M059J (cell line): ENCODE data around the gene AATK. TPM values are rescaled to one million over a fixed set of nuclear protein-coding genes. Genes with fewer than 3 reads are reported as not detected.
"Not testable (repeated sequence)": the region's sequence is repeated elsewhere in the genome, so short reads cannot be mapped to it uniquely, and the experiment has no call there.

ENCODE experiments used
- DNase-seq: peaks from one replicate; pipeline ENCODE4 v3.0.0-alpha.2; 2012; ENCODE audit warnings: low read depth
- total RNA-seq: library from RNA; depleted of rRNA; stranded (reverse); fragments of >200 nt; shearing (Covaris generic); gene quantifications from 2 replicates; pipeline ENCODE4 v1.2.3, GENCODE V29; 2014

AATK gene
- total RNA-seq, 1 experiment from 2014 or later = not detected

DNA sequence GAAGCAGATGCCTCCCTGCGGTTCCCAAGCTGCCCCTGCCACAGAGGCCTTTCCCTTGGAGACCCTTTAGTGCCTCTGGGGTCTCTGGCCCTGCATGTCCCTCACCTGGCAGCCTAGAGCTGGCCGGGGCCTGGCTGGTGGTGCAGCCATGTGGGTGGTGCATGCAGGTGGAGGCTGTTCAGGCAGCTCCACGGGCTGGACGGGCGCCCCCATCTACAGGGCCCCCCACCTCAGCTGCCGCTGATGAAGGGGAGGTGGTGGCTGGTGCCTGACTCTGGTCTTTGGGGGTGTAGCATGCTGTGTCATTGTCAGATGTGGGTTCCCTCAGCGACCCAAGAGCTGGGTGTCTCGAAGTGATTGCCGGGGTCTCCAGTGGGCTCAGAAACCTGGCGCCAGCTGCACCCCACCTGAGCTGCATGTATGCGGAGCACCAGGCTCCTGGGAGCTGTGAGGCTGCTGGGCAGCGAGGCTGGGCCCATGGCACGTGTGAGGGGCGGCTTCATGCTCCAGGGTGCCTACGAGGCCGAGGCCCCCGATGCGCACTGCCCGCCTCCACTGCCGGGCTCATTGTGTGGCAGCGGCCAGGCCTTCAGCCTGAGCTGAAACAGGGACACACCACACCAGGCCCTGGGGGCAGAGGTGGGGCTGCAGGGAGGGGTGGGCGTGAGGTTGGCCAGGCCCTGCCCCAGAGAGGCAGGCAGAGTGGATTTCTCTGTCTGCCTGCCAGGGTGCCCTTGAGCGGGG lies 74.1 kb downstream of the AATK start:
- no peak for DNase-seq

DNA sequence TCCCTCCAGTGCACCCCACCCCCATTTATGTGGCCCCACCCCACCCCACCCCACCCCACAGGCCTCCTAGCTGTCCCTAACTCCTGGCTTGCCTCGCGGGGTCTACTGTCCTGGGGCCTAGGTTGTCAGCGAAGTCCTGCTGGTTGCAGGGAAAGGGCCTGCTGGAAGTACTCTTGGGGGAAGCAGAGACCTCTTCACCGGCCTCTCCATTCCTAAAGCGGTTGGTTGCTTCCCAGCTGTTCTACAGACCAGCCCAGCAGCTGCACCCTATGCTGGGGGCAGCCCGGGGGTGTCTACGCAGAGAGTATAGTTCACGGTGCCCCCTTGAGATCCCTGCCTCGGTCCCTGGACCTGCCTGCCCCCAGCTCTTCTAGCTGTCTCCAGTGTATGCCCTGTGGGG lies 74.9 kb downstream of the AATK start:
- DNase-seq = no peak

GRCh38 chr17:81090361-81091136 lies 75.5 kb downstream of the AATK start:
- DNase-seq = no peak

- DNase-seq = no peak
These were observed 79.1 kb downstream of the AATK start for GRCh38 chr17:81086789-81087551.

DNA sequence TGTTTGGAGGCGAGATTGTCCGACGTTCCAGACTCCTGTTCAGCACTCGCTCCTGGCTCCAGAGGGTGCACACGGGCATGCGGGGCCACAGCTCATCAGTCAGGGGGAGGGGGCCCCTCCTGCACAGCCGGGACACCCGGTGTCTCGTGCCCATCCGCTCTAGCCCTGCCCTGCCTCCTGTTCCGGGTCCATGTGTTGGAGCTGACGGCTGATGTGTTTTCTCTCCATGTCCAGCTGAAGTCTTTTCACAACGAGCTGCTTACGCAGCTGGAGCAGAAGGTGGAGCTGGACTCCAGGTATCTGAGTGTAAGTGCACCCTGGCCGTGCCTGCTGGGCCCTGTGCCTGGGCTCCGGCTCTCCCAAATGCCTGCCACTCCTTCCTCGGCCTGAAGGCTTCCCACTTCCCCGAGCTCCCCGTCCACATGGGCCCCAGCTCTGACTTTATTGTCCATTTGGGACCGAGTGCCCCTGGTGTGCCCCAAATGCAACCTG lies 80.6 kb downstream of the AATK start:
- DNase-seq = no peak

GRCh38 chr17:81084680-81085419 lies 81.2 kb downstream of the AATK start:
- no peak for DNase-seq

- no peak for DNase-seq
These were observed 82.8 kb downstream of the AATK start for GRCh38 chr17:81083125-81083765.

DNA sequence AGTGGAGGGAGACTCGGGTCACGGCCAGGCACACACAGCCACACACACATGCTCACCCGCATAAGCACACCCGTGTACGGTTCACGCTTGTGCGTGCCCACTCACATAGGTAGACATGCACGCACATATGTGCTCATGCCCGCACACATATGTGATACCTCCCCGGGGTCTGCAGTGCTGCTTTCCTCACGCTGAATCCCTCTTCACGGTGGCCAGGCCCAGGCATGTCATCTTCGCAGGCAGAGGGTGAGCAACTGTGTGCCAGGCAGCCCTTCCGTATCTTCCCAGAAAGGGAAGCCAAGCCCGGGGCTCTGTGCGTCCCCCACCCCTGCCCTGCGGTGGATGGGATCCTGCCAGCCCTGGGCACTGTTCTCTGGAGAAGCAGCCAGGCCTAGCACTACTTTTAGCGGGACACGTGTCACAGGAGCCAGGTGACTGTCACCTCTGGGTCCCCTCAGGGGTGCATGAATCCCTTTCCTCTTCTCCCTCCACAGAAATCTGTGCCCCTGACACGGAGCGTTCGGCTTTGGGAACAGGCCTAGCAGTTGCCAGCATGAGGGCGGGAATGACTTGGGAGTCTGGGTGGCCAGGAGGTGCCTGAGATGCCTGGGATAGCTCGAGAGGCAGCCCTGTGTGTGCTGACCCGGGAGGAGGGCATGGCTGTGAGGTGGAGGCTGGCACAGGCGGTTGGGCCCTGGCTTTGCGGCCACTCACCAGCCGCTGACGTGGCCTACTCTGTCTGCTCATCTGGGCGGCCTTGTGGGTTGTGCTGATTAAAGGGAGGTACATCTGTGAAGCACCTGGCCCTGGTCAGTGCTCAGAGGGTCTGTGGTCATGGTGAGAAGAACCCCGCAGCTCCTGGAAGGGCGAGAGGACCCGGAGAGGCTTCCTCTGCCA lies 83.6 kb downstream of the AATK start:
- no peak for DNase-seq

GRCh38 chr17:81081222-81082176 lies 84.5 kb downstream of the AATK start:
- DNase-seq = no peak

GRCh38 chr17:81080019-81080418 lies 86.0 kb downstream of the AATK start:
- no peak for DNase-seq

DNA sequence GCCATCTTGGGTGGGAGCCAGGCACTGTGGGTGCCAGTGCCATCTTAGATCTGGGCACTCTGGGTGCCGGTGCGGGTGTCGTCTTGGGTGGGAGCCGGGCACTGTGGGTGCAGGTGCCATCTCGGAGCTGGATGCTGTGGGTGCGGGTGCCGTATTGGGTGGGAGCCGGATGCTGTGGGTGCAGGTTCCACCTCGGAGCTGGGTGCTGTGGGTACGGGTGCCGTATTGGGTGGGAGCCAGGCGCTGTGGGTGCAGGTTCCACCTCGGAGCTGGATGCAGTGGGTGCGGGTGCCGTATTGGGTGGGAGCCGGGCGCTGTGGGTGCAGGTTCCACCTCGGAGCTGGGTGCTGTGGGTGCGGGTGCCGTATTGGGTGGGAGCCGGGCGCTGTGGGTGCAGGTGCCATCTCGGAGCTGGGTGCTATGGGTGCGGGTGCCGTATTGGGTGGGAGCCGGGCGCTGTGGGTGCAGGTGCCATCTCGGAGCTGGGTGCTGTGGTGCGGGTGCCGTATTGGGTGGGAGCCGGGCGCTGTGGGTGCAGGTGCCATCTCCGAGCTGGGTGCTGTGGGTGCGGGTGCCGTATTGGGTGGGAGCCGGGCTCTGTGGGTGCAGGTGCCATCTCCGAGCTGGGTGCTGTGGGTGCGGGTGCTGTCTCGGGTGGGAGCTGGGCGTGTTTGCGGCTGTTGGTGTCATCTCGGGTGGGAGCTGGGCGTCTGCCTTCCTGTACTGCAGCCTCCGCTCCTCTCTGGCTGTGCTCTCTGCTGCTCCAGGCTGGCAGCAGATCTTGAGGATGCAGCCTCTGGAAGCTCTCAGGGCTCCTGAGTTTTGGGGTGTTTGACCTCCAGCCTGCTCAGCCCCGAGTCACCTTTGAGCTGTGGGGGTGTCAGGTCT lies 87.8 kb downstream of the AATK start:
- DNase-seq = not testable (repeated sequence)

DNA sequence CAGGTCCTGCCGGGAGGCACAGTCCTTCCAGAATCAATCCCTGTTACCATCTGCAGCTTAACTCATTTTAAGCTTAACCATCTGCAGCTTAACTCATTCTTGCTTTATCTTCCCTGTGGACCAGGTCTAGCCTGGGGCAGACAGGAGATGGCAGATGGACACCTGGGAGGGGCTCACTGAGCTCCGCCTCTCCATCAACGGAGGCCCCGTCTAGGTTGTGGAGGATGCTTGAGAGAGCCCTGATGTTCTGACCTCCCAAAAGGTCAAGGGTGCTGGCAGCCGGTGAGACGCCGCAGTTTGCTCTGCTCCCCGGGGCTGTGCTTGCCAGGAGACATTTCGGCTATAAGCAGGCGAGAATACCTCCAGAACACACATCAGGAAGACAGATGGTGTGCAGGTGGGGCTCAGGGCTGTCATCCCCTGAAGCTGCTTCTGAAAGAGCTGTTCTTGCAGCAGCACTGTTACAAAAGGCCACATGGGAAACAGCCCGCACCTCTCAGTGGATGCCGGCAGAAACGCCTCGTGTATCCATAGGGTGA lies 89.8 kb downstream of the AATK start:
- DNase-seq = no peak

DNA sequence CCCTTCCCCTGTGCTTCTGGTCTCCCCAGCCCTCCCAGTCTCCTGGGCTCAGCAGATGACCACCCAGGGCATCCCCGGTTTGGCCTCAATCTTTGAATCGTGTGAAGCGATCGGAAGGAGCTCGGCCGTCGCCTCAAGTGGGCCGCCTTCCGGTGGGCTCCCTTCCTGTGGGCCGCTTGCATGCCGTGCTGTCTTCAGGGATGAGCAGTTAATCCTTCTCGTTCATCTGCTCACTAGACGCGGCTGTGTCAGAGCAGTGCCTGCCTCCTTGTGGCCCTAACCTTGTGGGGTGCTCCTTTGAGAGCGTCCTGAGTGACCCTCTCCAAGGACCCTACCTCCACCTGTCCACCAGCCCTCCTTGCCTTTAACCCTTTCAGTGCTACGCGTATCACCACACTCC lies 90.7 kb downstream of the AATK start:
- no peak for DNase-seq

DNA sequence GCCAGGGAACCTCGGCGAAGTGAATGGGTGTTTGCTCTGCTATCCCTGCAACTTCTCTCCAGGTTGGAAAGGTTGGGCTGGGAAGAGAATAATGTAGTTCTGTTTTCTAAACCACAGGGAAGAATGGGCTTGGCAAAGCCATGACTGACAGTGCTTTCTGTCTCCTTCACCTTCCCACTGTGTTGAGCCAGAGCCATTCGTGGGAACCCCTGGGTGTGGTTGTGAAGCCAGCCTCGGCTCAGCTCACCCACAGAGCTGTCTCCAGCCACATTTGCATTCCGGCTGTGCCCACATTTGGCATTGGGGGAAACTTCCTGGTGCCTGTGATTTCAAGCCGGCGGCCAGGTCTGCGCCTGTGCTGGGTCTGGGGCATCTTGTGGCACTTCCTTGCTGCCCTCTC lies 91.1 kb downstream of the AATK start:
- DNase-seq = peak; percentile 20

- no peak for DNase-seq
These were observed 91.8 kb downstream of the AATK start for GRCh38 chr17:81073967-81074839.
